Activated T-helper 2 cell treated with anti-CD3 and anti-CD28 coated beads, Interferon-gamma antibody, Interleukin-2, Interleukin-4, amounts not matched to agents 10 μg/mL and 5 μg/mL and 100 μg/mL, durations not matched to agents 14 hours and 24 hours and 36 hours (primary cell): ENCODE results near the gene CDIPT. TPM values are rescaled to one million over a fixed set of nuclear protein-coding genes. Genes with fewer than 3 reads are reported as not detected.

Source experiments
- DNase-seq: peaks from one replicate; pipeline ENCODE4 v3.0.0; 2021; ENCODE audit warnings: low spot score
- H3K27ac Mint-ChIP-seq: one replicate; pipeline ENCODE4 v1.8.0; 2021; ENCODE audit warnings: mixed read lengths
- H3K27me3 Mint-ChIP-seq: one replicate; pipeline ENCODE4 v1.8.0; 2021; ENCODE audit warnings: low read depth, mixed read lengths
- H3K36me3 Mint-ChIP-seq: one replicate; pipeline ENCODE4 v1.8.0; 2021; ENCODE audit warnings: low read depth, mixed read lengths
- H3K4me1 Mint-ChIP-seq: one replicate; pipeline ENCODE4 v1.8.0; 2021; ENCODE audit warnings: low read depth, mixed read lengths
- H3K4me3 Mint-ChIP-seq: one replicate; pipeline ENCODE4 v1.8.0; 2021; ENCODE audit warnings: low read depth, mild to moderate bottlenecking, moderate library complexity, mixed read lengths
- H3K9me3 Mint-ChIP-seq: one replicate; pipeline ENCODE4 v1.8.0; 2021; ENCODE audit warnings: mixed read lengths
- intact Hi-C: fragments of 100-400 bp; cut with micrococcal nuclease; formaldehyde crosslinking; loops from one replicate; pipeline ENCODE4 v1.15.1; 2023
- total RNA-seq: library from RNA; stranded (reverse); gene quantifications from 2 replicates; pipeline ENCODE4 v1.2.3, GENCODE V29; 2022

Gene CDIPT
- total RNA-seq, 1 donor from 2014 or later, result 66.6 TPM

DNA sequence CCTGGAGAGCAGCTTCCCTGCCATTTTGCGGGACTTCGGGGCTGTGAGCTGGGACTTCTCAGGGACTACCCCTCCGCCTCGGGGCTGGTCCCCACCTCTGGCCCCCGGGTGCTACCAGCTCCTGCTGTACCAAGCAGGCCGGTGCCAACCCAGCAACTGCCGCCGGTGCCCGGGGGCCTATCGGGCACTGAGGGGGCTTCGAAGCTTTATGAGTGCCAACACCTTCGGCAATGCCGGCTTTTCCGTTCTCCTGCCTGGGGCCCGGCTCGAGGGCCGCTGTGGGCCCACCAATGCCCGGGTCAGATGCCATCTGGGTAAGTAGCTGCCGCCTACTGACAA is 38.5 kb upstream of the CDIPT start:
- no peaks in the 10 kb centered on the region for H3K9me3 Mint-ChIP-seq
- H3K27me3 Mint-ChIP-seq, result peaks cover 31% of the 10 kb centered on the region
- H3K36me3 Mint-ChIP-seq, result peaks cover 3% of the 10 kb centered on the region
- intact Hi-C loops, result no loop called here
- H3K4me1 Mint-ChIP-seq, result peaks cover 11% of the 10 kb centered on the region
- DNase-seq, result no peak
- no peak overlapping the region for H3K27ac Mint-ChIP-seq
- H3K4me3 Mint-ChIP-seq, result peak overlapping the region; percentile 45

DNA sequence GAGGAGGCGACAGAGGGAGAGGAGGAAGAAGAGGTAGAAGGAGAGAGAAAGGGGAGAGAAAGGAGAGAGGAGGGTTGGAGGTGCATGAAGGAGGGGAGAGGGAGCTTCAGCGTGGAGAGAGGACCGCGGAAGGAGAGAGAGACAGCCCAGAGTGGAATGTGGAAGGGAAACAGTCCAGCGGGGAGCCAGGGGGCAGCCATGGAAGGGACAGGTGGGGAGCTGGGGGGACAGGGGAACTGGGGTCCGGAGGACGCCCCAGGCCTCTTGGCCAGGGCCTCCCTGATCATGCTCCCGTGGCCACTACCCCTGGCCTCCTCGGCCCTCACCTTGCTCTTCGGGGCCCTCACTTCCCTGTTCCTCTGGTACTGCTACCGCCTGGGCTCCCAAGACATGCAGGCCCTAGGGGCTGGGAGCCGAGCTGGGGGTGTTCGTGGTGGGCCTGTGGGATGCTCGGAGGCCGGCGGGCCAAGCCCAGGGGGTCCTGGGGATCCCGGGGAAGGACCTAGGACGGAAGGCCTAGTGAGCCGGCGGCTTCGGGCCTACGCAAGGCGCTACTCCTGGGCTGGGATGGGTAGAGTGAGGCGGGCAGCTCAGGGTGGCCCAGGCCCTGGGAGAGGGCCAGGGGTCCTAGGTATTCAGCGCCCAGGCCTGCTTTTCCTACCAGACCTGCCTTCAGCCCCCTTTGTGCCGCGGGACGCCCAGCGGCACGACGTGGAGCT is 38.0 kb upstream of the CDIPT start:
- peaks cover 11% of the 10 kb centered on the region for H3K4me1 Mint-ChIP-seq

DNA sequence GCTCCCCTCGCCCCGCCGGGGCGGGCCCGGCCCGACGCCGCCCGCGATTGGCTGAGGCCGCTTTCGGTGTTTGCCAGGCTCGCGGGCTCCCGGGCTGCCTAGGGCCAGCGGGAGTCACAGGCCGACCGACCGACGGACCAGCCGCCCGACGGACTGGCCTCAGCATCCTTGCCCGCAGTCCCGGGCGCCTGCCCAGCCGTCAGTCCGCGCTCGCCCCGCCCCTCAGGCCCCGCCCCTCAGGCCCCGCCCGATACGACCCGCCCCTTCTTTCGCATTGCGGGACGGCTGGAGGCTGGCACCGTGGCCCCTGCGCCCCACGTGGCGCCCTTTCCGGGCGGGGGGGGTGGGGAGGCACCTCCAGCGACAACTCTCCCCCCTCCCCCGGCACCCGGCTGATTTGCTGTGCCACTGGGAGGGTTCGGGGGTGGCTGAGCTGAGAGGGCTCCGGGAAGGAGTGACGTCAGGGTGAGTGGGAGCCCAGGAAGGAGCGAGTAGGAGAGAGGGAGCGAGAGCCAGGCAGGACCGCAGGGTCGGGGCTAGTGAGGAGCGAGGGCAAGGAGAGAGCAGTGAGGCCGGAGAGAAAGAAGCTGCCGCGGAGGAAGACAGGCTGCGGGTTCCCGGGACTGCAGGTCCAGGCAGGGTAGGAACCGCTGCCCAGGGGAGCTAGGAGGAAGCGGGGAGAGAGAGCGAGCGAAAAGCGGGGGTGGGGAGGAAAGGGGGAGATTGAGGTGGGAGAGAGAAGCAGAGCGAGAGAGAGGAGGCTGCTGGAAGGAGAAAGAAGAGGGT is 37.3 kb upstream of the CDIPT start, which contains the start of gene ASPHD1:
ASPHD1 (plus strand) TSS at position 387 of the 786 bp plus-strand sequence. CDS start 484 bp downstream, outside the sequence.
- H3K27me3 Mint-ChIP-seq, result peaks cover 33% of the 10 kb centered on the region
- intact Hi-C loops, result no loop called here
- no peaks in the 10 kb centered on the region for H3K9me3 Mint-ChIP-seq
- peak within 1 kb of the TSS; percentile 49 for H3K27ac Mint-ChIP-seq
- H3K36me3 Mint-ChIP-seq, result no peaks in the 10 kb centered on the region
- H3K4me1 Mint-ChIP-seq, result peaks cover 11% of the 10 kb centered on the region
- peak; percentile 71 for DNase-seq
- H3K4me3 Mint-ChIP-seq, result peak within 1 kb of the TSS; percentile 81

More for the DNA sequence above, 38.0 kb upstream of the CDIPT start:
- Mint-ChIP-seq H3K27me3 (peaks cover 33% of the 10 kb centered on the region), H3K36me3 (no peaks in the 10 kb centered on the region), H3K9me3 (no peaks in the 10 kb centered on the region), H3K4me3 (peak overlapping the region; percentile 81), H3K27ac (no peak overlapping the region)
- DNase-seq, result no peak
- intact Hi-C loops, result no loop called here

DNA sequence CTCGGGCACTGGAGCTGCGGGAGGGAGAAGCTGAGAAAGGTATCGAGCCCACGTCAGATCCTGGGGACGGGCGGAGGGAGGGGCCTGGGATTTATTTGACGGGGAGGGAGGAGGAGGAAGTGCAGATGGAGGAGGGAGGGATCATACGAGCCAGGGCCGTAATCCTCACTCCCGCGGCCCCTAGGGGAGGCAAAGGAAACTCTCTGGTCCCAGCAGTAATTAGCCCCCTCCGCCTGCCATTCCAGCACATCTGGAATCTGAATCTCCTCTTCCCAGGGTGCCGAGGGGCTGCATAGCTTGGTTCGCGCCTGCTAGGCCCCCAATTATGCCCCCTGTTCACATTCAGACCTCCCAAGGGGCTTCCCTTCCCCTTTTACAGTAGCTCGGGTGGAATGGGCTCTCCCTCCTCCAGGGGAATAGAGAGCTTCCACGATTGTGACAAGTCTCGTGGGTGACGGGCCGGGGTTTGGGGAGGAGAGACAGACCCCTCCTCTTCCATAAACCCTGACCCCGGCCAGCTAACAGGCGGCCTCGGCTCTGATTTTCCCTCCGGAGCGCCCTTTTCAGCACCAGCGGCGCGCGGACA is 36.6 kb upstream of the CDIPT start, which contains the start of gene SEZ6L2:
SEZ6L2 (minus strand) TSS at position 35 of the 586 bp plus-strand sequence. CDS start 531 bp downstream, outside the sequence.
- peak within 1 kb of the TSS; percentile 81 for H3K4me3 Mint-ChIP-seq
- DNase-seq, result no peak
- no peaks in the 10 kb centered on the region for H3K9me3 Mint-ChIP-seq
- intact Hi-C loops, result no loop called here
- no peaks in the 10 kb centered on the region for H3K36me3 Mint-ChIP-seq
- H3K27me3 Mint-ChIP-seq, result peaks cover 33% of the 10 kb centered on the region
- H3K4me1 Mint-ChIP-seq, result peaks cover 11% of the 10 kb centered on the region
- peak within 1 kb of the TSS; percentile 49 for H3K27ac Mint-ChIP-seq

DNA sequence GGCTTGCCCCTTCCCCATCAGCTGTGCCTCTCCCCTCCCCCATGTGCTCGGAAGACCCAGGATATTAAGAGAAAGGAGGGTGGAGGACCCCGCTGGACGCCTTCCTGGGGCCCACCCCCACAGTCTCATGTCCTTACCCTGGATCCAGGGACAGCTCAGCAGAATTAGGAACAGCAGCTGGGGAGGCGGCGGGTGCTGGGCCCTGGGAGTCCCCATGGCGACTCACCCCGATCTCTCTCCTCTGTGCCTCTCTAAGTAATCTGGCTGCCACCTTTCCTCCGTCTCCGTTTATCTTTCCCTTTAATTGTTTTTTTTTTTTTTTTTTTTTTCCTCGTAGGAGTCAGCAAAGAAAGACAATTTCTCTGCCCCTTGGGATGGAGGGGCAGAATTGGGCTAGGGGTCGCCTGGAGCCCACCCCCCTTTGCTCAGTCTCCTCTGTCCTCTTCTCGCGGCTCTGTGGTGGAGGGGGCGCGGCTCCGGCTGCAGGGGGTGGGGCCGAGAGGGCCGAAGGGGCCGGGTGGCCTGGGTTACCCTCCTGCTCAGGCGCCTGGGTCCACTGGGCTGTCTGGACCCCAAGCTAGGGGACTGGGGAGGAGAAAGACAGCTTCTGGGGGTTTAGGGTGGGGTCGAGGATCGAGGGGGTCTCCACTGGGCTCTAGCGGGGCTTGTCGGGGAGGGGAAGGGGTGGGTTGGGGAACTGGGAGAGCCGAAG is 35.9 kb upstream of the CDIPT start:
- no peaks in the 10 kb centered on the region for H3K36me3 Mint-ChIP-seq
- no peaks in the 10 kb centered on the region for H3K9me3 Mint-ChIP-seq
- H3K4me1 Mint-ChIP-seq, result peaks cover 11% of the 10 kb centered on the region
- intact Hi-C loops, result no loop called here
- no peak for DNase-seq
- no peak overlapping the region for H3K27ac Mint-ChIP-seq
- peak overlapping the region; percentile 28 for H3K4me3 Mint-ChIP-seq
- peaks cover 33% of the 10 kb centered on the region for H3K27me3 Mint-ChIP-seq

DNA sequence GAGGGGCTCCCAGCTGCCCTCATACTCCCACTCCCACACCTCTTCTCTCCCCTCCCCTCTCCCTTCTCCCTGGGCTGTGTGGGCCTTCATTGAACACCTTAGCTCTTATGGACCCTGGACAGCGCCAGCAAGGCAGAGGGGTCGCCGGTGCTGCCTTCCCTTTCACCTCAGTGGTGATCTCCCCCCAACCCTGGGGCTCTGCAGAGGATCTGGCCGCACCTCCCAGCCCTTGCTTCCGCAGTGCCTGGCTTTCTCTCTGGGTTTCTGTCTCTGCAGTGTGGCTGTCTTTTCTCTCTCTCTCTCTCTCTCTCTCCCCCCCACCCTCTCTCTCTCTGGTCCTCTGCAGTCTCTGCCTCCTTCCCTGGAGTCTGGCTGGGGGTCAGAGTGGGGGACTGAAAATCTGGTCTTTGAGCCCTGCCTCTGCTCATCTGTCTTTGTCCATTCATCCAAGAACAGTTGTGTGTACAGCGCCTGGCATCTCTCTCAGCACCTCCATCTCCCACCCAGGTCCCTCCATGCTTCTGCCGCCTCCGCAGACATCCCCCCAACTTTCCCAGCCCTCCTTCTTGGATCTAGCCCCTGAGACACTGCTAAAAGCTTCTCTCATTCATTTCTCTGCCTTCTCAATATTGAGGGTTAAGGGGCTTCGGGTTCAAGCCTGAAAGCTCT is 35.2 kb upstream of the CDIPT start:
- H3K27me3 Mint-ChIP-seq, result peaks cover 33% of the 10 kb centered on the region
- H3K4me1 Mint-ChIP-seq, result peaks cover 7% of the 10 kb centered on the region
- no peaks in the 10 kb centered on the region for H3K36me3 Mint-ChIP-seq
- no peaks in the 10 kb centered on the region for H3K9me3 Mint-ChIP-seq
- H3K27ac Mint-ChIP-seq, result no peak overlapping the region
- peak overlapping the region; percentile 28 for H3K4me3 Mint-ChIP-seq
- intact Hi-C loops, result no loop called here
- no peak for DNase-seq

DNA sequence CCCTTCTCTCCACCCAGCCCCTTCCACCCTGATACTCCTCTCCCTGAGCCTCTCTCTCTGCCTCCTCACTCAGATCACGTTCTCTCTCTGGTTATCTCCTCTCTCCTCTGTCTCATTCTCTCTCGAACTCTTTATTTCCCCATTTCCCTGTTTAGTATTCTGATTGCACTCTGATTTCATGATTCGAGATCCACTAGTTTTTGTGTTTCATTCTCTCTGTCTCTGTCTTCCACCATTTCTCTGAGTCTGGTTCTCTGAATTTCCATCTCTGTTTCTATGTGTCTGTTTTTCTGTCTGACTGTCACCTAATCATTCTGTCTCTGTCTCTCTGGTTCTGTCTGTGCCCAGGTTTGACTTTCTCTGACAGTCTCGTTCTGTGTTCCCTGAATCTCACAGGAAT is 34.3 kb upstream of the CDIPT start:
- Mint-ChIP-seq H3K4me1 (peaks cover 7% of the 10 kb centered on the region), H3K27ac (no peak overlapping the region), H3K4me3 (no peak overlapping the region), H3K27me3 (peaks cover 33% of the 10 kb centered on the region), H3K36me3 (no peaks in the 10 kb centered on the region), H3K9me3 (no peaks in the 10 kb centered on the region)
- intact Hi-C loops, result no loop called here
- no peak for DNase-seq

DNA sequence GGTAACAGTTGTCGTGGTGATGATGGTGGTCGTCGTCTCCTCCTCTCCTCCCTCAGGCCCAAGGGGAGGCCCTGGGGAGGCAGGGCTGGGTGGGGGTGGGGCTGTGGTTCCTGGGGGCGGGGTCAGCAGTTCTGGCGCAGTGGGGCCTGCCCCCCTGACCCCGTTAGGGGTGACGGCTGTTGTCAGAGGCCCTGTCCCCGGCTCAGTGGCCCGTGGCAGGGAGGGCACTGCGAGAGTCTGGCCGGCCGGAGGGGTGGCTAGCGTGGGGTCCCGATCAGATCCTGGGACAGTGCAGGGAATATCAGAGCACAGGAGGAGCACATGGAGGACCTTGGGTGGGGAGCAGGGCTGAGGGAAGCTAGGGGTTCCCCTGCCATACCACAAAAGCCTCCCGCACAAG is 33.8 kb upstream of the CDIPT start:
- peaks cover 7% of the 10 kb centered on the region for H3K4me1 Mint-ChIP-seq
- no peak overlapping the region for H3K4me3 Mint-ChIP-seq
- H3K36me3 Mint-ChIP-seq, result no peaks in the 10 kb centered on the region
- H3K9me3 Mint-ChIP-seq, result no peaks in the 10 kb centered on the region
- no peak overlapping the region for H3K27ac Mint-ChIP-seq
- DNase-seq, result no peak
- peaks cover 29% of the 10 kb centered on the region for H3K27me3 Mint-ChIP-seq
- intact Hi-C loops, result no loop called here

DNA sequence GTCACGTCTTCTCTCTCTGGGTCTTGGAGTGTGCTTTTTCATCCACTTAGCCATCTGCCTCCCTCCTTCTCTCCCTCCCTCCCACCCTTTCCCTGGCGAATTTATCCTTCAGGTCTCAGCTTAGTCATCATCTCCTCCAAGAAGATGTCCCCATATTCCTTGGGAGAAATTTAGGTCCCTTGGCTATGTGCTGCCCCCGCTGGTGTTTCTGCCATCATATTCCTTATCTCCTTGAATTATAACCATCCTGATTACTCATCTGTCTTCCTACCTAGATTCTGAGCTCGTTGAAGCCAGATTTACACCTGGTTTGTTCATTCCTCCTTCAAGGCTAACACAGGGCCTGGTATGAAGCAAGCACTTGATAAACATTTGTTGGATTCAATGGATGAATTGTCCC is 31.3 kb upstream of the CDIPT start:
- no peaks in the 10 kb centered on the region for H3K4me1 Mint-ChIP-seq
- no peak for DNase-seq
- H3K4me3 Mint-ChIP-seq, result no peak overlapping the region
- H3K27me3 Mint-ChIP-seq, result peaks cover 25% of the 10 kb centered on the region
- intact Hi-C loops, result no loop called here
- H3K36me3 Mint-ChIP-seq, result no peaks in the 10 kb centered on the region
- H3K27ac Mint-ChIP-seq, result no peak overlapping the region
- no peaks in the 10 kb centered on the region for H3K9me3 Mint-ChIP-seq

DNA sequence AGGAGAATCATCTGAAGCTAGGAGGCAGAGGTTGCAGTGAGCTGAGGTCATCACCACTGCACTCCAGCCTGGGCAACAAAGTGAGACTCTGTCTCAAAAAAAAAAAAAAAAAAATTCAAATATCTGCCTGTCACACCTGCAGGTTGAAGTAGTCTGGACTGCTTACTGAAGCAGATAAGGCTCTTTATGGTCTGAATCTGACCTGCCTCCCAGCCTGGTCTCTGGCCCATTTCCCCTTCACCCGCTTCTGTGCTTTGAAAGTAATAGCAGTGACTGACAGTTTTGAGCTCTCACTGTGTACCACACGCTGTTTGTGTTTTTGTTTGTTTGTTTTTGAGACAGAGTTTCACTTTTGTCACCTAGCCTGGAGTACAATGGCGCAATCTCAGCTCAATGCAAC is 30.5 kb upstream of the CDIPT start:
- H3K36me3 Mint-ChIP-seq, result no peaks in the 10 kb centered on the region
- H3K4me3 Mint-ChIP-seq, result no peak overlapping the region
- peaks cover 19% of the 10 kb centered on the region for H3K27me3 Mint-ChIP-seq
- no peak overlapping the region for H3K27ac Mint-ChIP-seq
- H3K9me3 Mint-ChIP-seq, result no peaks in the 10 kb centered on the region
- no peak for DNase-seq
- no peaks in the 10 kb centered on the region for H3K4me1 Mint-ChIP-seq
- intact Hi-C loops, result no loop called here

DNA sequence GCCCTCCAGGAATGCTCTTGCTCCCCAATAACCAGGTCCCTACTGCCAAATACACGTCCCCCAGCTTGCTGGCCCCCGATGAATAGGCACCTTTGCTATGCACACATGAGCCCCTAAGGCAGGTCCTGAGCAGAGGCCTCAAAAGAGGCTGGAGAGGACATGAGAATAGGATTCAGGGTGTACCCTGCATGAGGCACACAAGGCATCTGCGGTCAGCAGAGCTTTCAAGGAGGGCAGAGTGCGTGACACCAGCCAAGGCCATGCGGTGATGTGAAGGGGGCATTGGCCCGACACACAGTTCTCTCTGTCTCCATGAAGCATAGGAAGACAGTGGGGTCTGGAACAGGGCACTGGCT is 29.4 kb upstream of the CDIPT start:
- intact Hi-C loops, result no loop called here
- H3K4me1 Mint-ChIP-seq, result no peaks in the 10 kb centered on the region
- H3K36me3 Mint-ChIP-seq, result no peaks in the 10 kb centered on the region
- no peak overlapping the region for H3K4me3 Mint-ChIP-seq
- H3K9me3 Mint-ChIP-seq, result no peaks in the 10 kb centered on the region
- no peak for DNase-seq
- no peak overlapping the region for H3K27ac Mint-ChIP-seq
- peaks cover 7% of the 10 kb centered on the region for H3K27me3 Mint-ChIP-seq
